GM20431 (cell line): ENCODE results near the gene HMG20B.
"Not testable (repeated sequence)": the region's sequence is repeated elsewhere in the genome, so short reads cannot be mapped to it uniquely, and the experiment has no call there.

Experiments
- in situ Hi-C: fragments of 300-500 bp; cut with MseI, MboI; formaldehyde crosslinking; loops from one replicate; pipeline ENCODE4 v1.15.0; 2020; ENCODE audit warnings: low sequenced_read_pairs; ENCODE audit not compliant: unreplicated experiment

Gene HMG20B

DNA sequence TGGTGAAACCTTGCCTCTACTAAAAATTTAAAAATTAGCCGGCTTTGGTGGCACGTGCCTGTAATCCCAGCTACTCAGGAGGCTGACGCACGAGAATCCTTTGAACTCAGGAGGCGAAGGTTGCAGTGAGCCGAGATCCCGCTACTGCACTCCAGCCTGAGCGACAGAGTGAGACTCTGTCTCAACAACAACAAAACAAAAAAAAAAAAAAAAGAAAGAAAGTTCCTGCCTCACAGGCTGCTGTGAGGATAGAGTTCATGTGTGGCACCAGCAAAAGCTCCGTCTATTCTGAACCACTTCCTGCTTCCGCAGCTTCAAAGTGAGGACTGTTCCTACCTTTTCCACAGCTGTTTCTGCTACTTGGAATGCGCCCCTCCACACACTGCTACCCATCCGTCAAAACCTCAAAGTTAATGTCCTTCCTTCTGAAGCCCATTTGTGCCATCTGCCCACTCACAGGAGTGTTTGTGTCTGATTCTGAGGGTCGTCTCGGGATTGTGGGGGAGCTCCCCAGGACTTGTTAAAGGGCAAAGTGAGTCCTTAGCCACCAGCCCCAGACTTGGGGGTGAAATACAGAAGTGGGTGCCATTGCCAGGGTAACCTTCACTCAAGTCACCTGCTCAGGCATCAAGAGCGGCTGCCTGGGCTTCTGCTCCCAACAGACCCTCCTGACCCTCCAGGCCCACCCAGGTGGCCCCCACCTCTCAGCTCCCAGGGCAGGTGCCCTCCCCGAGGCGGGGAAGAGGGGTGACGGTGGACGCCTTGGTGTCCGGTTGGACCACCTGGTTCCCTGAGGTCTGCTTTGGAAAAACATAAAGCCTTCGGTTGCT lies 18.3 kb upstream of the HMG20B start:
- in situ Hi-C loops, result no loop called here

DNA sequence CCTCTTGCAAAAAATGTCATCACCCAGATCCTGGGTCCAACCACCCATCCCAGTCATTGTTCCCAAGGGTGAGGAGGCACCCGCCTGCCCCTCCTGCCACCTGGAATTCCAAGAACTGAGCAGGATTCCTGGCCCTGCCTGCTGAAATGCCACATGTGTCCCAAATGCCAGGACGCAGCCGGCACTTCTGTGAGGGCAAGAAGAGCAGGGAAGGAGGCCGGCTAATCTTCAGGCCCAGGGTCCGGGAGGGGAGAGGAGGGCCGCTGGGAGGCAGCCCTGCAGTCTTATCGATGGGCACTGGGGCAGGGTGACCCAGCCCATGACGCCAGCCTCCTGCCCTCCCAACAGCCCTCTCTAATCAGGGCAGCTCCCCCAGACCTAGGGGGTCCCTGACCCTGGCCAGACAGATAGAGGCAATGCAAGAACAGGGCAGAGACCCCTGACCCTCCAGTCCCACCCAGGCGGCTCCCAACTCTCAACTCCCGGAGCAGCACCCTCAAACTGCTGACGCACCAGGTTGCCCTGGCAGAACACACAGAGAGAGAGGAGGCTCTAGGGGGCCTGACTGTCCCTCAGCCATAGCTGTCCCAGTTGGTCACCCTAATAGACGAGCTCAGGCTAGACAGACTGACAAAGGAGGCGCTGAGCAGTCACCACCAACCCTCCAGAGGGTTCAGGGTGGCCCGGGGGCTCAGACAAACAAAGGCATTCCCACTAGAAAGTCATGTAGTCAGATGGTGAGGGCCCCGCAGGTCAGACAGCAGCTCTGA lies 16.9 kb upstream of the HMG20B start:
- in situ Hi-C loops, result no loop called here

DNA sequence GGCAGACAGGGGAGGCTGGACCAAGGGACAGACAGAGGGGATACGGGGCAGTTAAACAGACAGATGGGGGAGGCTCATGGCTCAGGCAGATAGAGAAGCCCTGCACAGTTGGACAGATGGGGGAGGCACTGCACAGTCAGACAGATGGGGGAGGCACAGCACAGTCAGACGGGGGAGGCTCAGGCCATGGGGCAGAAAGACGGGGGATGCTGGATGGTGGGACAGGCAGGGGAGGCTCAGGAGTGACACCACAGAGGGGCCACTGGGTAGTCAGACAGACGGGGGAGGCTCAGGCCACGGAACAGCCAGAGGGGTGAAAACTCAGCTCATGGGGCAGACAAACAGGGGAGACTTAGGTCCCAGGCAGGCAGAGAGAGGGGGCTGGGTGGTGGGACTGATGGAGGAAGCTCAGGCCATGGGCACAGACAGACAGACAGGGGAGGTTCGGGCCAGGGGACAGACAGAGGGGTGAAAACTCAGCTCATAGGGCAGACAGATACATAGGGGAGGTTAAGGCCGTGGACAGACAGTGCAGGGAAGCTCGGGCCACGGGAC lies 16.2 kb upstream of the HMG20B start:
- in situ Hi-C loops, result no loop called here

DNA sequence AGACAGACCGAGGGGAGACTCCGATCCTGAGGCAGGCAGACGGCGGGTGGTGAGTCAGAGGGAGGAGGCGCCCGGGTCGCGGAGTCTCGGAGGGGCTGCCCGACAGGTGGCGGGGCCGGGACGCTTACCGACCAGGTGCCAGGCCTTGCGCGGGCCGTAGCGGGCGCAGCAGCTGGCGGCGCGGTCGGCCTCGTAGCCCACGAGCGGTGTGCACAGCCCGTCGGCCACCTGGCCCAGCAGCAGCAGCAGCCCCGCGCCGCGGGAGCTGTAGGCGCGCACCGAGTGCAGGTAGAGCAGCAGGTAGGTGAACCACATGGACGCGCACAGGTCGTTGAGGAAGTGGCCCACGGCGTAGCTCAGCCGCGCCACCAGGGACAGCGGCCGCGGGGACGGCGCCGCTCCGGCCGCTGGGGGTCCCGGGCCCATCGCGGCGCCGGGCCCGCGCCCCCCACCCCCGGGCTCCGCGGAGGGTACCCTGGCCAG lies 15.7 kb upstream of the HMG20B start:
- in situ Hi-C loops, result no loop called here

DNA sequence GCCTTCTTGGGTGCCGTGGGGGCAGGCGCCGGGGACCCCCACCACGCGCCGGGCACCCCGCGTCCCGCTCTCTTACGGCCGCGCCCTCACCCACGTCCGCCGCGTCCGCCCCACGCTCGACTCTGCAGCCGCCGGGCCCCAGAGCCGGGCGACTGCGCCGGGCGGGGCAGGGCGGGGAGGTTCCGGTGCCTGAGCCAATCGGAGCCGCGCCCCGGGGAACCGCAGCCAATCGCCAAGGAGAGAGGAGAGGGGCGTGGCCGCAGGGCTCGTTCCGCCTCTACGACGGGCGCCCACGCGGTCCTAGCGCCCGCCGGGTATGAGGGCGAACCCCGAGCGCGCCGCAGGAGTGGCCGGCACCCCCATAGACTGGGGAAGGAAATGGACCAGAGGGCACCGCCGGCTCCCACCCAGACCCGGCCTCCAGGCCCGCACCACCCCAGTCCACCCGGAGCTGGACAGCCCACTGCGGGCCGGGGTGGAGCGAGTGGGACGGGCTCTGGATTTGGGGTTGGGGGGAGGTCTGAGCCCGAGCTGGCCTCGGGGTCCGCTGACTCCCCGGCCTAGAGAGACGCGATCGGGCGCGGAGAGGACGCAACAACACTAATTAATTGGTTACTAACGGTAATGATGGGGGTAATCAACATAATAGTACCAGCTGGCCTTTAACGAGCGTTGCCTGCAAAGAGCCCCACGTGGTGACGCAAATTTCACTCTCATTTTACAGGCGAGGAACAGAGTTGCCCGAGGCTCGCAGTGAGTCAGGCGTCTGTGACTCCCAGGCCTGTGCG lies 15.1 kb upstream of the HMG20B start, which contains the start of gene MFSD12:
TSS of gene MFSD12 (minus strand) at position 126 of the 788 bp plus-strand sequence. CDS start 183 bp downstream, outside the sequence.
- in situ Hi-C loops, result no loop called here

- in situ Hi-C loops, result no loop called here
Observed at GRCh38 chr19:3563709-3564524, 8.8 kb upstream of the HMG20B start.

DNA sequence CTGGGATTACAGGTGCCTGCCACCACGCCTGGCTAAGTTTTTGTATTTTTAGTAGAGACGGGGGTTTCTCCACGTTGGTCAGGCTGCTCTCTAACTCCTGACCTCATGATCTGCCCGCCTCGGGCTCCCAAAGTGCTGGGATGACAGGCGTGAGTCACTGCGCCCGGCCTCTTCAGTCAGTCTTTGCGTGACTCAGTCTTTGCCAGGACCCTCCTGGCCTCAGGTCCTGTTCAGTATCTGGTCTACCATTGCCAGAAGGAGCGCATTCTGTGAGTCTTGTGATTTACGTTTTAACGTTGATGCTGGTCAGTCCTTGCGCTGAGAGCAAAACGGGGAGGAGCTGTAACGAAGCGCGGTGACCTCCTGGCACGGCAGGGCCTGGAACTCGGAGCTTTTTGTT lies 7.6 kb upstream of the HMG20B start:
- in situ Hi-C loops, result no loop called here

DNA sequence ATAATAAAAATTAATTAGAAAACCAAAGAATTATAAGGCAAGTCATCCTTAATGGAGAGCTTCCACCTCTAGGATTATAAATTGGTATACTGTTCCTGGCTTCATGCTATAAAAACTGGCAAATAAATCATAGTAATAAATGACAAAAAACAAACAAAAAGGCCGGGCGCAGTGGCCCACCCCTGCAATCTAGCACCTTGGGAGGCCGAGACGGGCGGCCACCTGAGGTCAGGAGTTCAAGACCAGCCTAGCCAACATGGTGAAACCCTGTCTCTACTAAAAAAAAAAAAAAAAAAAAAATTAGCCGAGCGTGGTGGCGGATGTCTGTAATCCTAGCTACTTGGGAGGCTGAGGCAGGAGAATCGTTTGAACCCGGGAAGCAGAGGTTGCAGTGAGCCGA lies 2.7 kb upstream of the HMG20B start:
- in situ Hi-C loops, result not testable (repeated sequence)

DNA sequence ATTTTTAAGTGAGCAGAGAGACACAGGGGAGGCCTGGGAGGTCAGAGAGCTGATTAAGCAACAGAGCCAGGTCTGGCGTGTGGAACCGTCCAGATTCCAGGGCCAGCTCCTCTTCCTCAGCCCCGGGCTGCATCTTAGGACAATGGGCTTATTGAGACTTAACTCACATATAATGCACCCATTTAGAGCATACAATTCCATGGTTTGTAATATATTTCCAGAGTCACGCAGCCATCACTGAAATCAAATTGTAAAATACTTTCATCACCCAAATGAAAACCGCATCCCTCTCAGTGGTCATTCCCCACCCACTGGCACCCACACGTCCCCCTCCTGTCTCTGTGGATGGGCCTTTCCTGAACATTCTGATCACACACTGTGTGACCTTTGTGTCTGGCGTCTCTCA lies 2.1 kb upstream of the HMG20B start:
- in situ Hi-C loops, result no loop called here

- in situ Hi-C loops, result no loop called here
Observed at GRCh38 chr19:3572132-3572854, 451 bp upstream of the HMG20B start.

DNA sequence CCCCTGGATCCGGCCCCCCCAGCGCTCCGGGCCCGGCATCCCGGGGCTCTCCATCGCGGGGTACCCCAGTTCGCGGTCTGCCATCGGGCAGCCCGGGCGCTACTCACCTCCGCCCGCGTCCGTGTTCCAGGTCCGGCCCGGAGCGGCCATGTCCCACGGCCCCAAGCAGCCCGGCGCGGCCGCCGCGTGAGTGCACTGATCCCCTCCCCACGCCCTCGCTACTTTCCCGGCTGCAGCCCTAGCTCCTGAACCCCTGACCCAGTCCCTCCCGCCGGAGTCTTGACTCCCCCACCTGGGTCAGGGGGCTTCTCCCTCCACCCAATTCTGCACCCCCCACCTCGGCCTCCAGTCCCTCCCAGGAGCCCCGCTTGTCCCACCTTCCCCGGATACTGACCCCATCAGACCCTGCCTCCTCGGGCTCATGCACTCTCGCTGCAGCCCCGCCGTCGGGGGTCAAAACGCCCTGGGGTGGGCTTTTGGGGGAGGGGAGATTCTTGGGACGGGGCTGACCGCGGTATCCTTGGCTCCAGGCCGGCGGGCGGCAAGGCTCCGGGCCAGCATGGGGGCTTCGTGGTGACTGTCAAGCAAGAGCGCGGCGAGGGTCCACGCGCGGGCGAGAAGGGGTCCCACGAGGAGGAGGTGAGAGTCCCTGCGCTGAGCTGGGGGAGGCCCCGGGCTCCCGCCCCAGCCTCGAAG lies 566 bp downstream of the HMG20B start:
- in situ Hi-C loops, result no loop called here

DNA sequence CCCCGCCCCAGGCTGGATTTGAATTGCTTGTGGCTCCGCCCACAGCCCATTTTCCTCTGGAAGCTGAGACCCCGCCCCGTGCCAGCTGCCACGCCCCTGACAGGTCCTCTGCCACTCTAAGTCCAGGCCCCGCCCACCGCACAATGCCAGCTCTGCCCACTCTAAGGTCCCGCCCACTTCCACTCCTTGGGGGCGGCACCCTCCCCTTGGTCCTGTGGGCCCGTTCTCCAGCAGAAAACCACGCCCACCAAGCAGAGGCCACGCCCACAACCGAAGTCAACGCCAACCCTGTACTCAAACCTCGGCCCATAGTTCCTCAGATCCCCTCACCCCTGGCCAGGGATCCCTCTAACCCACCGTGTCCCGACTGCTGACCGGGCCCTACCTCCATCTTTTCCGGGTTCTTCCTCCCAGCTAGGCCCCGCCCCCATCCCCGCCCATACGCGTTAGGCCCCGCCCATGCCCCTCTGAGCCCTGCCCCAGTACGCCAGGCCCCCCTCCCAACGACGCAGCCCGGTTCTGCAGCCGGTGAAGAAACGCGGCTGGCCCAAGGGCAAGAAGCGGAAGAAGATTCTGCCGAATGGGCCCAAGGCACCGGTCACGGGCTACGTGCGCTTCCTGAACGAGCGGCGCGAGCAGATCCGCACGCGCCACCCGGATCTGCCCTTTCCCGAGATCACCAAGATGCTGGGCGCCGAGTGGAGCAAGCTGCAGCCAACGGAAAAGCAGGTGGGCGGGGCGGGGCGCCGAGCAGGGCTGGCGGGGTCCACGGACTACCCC lies 1.3 kb downstream of the HMG20B start:
- in situ Hi-C loops, result no loop called here

DNA sequence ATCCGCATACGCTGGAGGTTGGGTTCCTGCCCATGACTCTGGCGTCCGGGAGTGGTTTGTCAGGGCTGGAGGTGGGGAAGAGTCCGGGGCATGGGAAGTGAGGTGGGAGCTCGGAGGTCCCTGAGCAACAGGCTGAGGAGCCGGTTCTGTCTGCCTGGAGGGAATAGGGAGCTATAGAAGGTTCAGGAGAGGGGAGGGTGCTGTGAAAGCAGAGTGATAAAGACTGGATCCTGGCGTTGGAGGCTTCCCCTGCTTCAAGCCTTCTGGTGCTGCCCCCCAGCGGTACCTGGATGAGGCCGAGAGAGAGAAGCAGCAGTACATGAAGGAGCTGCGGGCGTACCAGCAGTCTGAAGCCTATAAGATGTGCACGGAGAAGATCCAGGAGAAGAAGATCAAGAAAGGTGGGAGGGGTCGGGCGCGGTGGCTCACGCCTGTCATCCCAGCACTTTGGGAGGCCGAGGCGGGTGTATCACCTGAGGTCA lies 2.6 kb downstream of the HMG20B start:
- in situ Hi-C loops, result no loop called here

- in situ Hi-C loops, result no loop called here
Observed at GRCh38 chr19:3575949-3576673, 3.4 kb downstream of the HMG20B start.

DNA sequence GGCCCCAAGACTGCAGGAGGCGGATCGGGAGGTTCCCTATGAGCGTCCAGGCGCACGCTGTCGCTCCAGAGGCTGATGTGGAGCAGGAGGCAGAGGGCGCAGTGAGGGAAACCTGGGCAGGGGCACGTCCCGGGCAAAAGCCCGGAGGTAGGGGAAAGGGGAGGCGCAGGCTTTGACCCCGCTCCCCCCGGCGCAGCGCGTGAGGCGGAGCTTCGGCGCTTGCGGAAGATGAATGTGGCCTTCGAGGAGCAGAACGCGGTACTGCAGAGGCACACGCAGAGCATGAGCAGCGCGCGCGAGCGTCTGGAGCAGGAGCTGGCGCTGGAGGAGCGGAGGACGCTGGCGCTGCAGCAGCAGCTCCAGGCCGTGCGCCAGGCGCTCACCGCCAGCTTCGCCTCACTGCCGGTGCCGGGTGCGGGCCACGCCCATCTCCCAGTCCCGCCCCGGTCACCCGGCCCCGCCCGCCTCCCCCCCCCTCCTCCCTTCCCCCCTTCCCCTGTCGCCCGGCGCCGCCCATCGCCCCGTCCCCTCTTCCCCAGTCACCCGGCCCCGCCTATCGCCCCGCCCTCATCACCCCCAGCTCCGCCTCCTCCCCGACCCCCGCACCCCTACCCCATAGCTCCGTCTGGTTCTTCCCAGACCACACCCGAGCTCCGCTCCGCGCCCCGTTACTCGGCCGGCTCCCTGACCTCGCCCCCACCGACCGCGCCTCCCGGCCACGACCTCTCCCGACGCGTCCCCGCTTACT lies 4.1 kb downstream of the HMG20B start:
- in situ Hi-C loops, result no loop called here
